Uterus (tissue), 4 donors: Measurements from ENCODE around the gene SLC34A3. TPM values are rescaled to one million over a fixed set of nuclear protein-coding genes. Genes with fewer than 3 reads are reported as not detected.

Experiments used
- DNase-seq, 2 donors: peaks; one replicate each; pipeline ENCODE4 v3.0.0-alpha.2; 2019 to 2020
- H3K27ac ChIP-seq, 2 donors: fragments of 200-600 bp; sonication (generic); 1 replicate in 1 of 2; 2 replicates in 1 of 2; pipeline ENCODE4 v1.5.1; 2016 to 2018
- H3K27me3 ChIP-seq, 2 donors: fragments of 200-600 bp; sonication (generic); one replicate each; pipeline ENCODE4 v1.5.1; 2018 to 2019; ENCODE audit warnings: control low read depth in 1 of 2
- H3K36me3 ChIP-seq, 2 donors: fragments of 200-600 bp; sonication (generic); one replicate each; pipeline ENCODE4 v1.5.1; 2019; ENCODE audit warnings: control low read depth in 1 of 2
- H3K4me1 ChIP-seq, 2 donors: fragments of 200-600 bp; sonication (generic); one replicate each; pipeline ENCODE4 v1.5.1; 2018 to 2019; ENCODE audit warnings: control low read depth in 1 of 2
- H3K4me3 ChIP-seq, 2 donors: fragments of 200-600 bp; sonication (generic); 1 replicate in 1 of 2; 2 replicates in 1 of 2; pipeline ENCODE4 v1.5.1; 2018 to 2019; ENCODE audit warnings: mild to moderate bottlenecking in 1 of 2
- H3K9me3 ChIP-seq, 2 donors: fragments of 200-600 bp; sonication (generic); one replicate each; pipeline ENCODE4 v1.5.1; 2019; ENCODE audit warnings: control low read depth in 1 of 2
- POLR2A ChIP-seq, 2 donors: fragments of 450-650 bp; IDR thresholded peaks; one replicate each; pipeline ENCODE4 v1.6.1; 2016; ENCODE audit warnings: antibody characterized with exemption in 2 of 2, mild to moderate bottlenecking in 1 of 2, moderate library complexity in 1 of 2
- intact Hi-C: fragments of 100-400 bp; cut with DNase I; formaldehyde crosslinking; loops from one replicate; pipeline ENCODE4 v1.15.1; 2023; ENCODE audit warnings: low total_unique reads
- total RNA-seq, 4 donors: library from RNA; depleted of rRNA in 3 of 4; stranded (reverse); fragments of >200 nt in 3 of 4; gene quantifications; one replicate each; pipeline versions ENCODE4 v1.1.0 to v1.2.4, GENCODE V29; 2014 to 2023
- TF ChIP-seq, protein P1 (sequence below), 4 experiments: fragments of 200-600 bp in 2 of 4; fragments of 450-650 bp in 2 of 4; sonication (generic) in 2 of 4; IDR thresholded peaks; one replicate each; pipeline ENCODE4 v1.5.1; 2016 to 2019; ENCODE audit warnings: antibody characterized with exemption in 4 of 4, mild to moderate bottlenecking in 2 of 4, moderate library complexity in 1 of 4
- donor health status: DM: yes; HTN: yes; CAD: no.

The SLC34A3 gene
- total RNA-seq, 4 donors from 2014 or later, result 0.48 TPM; not detected in 3

- intact Hi-C loops, result loop anchor here (10.0 kb wide), 1 partner anchor 106 kb away; the partner anchor contains the start of gene DPP7
- no peaks in the 10 kb centered on the region for H3K9me3 ChIP-seq
- H3K4me1 ChIP-seq, result peaks cover 0 to 19% of the 10 kb centered on the region in 2 donors
- H3K36me3 ChIP-seq, result no peaks in the 10 kb centered on the region
- H3K27me3 ChIP-seq, result no peaks in the 10 kb centered on the region
- DNase-seq, result no peak
- H3K27ac ChIP-seq, result no peak overlapping the region
- TF ChIP-seq, protein P1, sequence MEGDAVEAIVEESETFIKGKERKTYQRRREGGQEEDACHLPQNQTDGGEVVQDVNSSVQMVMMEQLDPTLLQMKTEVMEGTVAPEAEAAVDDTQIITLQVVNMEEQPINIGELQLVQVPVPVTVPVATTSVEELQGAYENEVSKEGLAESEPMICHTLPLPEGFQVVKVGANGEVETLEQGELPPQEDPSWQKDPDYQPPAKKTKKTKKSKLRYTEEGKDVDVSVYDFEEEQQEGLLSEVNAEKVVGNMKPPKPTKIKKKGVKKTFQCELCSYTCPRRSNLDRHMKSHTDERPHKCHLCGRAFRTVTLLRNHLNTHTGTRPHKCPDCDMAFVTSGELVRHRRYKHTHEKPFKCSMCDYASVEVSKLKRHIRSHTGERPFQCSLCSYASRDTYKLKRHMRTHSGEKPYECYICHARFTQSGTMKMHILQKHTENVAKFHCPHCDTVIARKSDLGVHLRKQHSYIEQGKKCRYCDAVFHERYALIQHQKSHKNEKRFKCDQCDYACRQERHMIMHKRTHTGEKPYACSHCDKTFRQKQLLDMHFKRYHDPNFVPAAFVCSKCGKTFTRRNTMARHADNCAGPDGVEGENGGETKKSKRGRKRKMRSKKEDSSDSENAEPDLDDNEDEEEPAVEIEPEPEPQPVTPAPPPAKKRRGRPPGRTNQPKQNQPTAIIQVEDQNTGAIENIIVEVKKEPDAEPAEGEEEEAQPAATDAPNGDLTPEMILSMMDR (IDR thresholded peaks at IDR 0.05), result no peak
- TF ChIP-seq POLR2A (IDR thresholded peaks at IDR 0.05), result no peak
- no peak overlapping the region for H3K4me3 ChIP-seq
Measured at GRCh38 chr9:137220317-137221094, 10.2 kb upstream of the SLC34A3 start.

GRCh38 chr9:137221095-137221505 is 9.6 kb upstream of the SLC34A3 start:
- intact Hi-C loops, result loop anchor here (10.0 kb wide), 1 partner anchor 106 kb away; the partner anchor contains the start of gene DPP7
- no peaks in the 10 kb centered on the region for H3K27me3 ChIP-seq
- TF ChIP-seq, protein P1 (IDR thresholded peaks at IDR 0.05), result no peak
- TF ChIP-seq POLR2A (IDR thresholded peaks at IDR 0.05), result no peak
- H3K4me1 ChIP-seq, result peaks cover 0 to 19% of the 10 kb centered on the region in 2 donors
- no peaks in the 10 kb centered on the region for H3K36me3 ChIP-seq
- H3K9me3 ChIP-seq, result no peaks in the 10 kb centered on the region
- no peak overlapping the region for H3K27ac ChIP-seq
- no peak overlapping the region for H3K4me3 ChIP-seq
- DNase-seq, result no peak

GRCh38 chr9:137221506-137222111 is 9.1 kb upstream of the SLC34A3 start:
- Histone ChIP-seq H3K4me3 (peak overlapping the region in 1 of 2 donors; percentile 38), H3K4me1 (peaks cover 0 to 19% of the 10 kb centered on the region in 2 donors), H3K27ac (no peak overlapping the region), H3K27me3 (no peaks in the 10 kb centered on the region), H3K9me3 (no peaks in the 10 kb centered on the region), H3K36me3 (no peaks in the 10 kb centered on the region)
- no peak for TF ChIP-seq POLR2A (IDR thresholded peaks at IDR 0.05)
- TF ChIP-seq, protein P1 (IDR thresholded peaks at IDR 0.05), result no peak
- intact Hi-C loops, result loop anchor here (10.0 kb wide), 1 partner anchor 107 kb away; the partner anchor contains the start of gene DPP7
- DNase-seq, result no peak

DNA sequence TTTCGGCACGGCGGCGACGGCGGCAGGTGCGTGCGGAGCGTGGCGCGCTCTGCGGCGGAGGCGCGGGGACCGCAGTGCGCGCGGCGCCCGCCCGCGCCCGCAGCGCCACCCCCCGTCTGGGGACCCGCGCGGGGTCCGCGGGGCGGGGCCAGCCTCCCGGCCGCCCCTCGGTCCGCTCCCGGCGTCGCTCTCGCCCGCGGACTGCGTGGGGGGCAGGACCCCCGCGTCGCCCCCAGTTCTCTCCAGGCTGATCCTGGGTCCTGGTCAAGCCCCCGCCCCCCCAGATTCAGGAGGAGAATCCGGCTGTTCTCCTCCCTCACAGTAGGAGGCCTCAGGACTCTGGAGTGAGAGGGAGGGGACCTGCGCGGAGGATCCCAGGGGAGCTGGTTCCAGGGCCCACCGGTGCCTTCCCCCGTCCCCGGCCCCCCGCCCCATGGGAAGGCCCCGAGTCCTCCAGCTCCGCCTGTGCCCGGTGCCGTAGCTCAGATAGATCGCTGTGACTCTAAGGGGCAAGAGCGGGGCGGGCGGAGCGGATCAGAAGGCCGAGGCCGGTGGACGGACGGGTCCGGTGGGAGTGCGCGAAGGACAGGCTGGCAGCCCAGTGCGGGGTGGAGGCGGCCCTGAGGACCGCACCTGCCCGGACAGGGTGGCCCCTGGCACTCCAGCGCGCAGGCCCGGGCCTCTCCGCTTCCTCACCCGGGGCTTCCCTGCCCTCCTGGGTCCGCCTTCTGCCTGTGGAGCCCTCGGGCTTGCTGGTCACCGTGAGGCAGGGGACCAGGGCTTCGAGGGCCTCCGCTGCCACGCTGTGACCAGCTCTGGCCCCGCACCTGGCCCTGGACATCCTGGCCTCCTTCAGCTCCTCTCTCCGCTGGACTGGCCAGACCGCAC is 8.3 kb upstream of the SLC34A3 start, which contains the start of gene RNF208:
Gene RNF208 (minus strand): TSS at position 51 of the 888 bp plus-strand sequence. CDS start 1,028 bp downstream, outside the sequence.
- no peaks in the 10 kb centered on the region for H3K36me3 ChIP-seq
- H3K27ac ChIP-seq, result peak within 1 kb of the TSS; percentile 76 to 90
- intact Hi-C loops, result loop anchor here (10.0 kb wide), 1 partner anchor 108 kb away; the partner anchor contains the start of gene DPP7
- peak within 1 kb of the TSS; percentile 58 to 63 for H3K4me3 ChIP-seq
- TF ChIP-seq POLR2A (IDR thresholded peaks at IDR 0.05), result no peak
- H3K9me3 ChIP-seq, result no peaks in the 10 kb centered on the region
- no peak for DNase-seq
- peaks cover 0 to 19% of the 10 kb centered on the region in 2 donors for H3K4me1 ChIP-seq
- H3K27me3 ChIP-seq, result no peaks in the 10 kb centered on the region
